ENCODE data around the gene HMGXB4. TPM values are rescaled to one million over a fixed set of nuclear protein-coding genes. Genes with fewer than 3 reads are reported as not detected.

Gene HMGXB4
- total and polyA plus RNA-seq, 2 of the 13 experiments (the other 11 are each of a cell fraction or from before 2014, with no cell fraction given): 13.9 to 16.3 TPM

- TF ChIP-seq ARID2 (CRISPR knock-in tag; IDR thresholded peaks at IDR 0.05; ENCODE audit: borderline replicate concordance) (no peak), TBP (CRISPR knock-in tag; IDR thresholded peaks at IDR 0.05) (peak; percentile 72; the same call in 1 of the 2 replicates), DR1 (CRISPR knock-in tag; IDR thresholded peaks at IDR 0.05) (no peak), ZNF124 (CRISPR knock-in tag; IDR thresholded peaks at IDR 0.05) (no peak), LCORL (IDR thresholded peaks at IDR 0.05) (no peak), LCORL (CRISPR knock-in tag; IDR thresholded peaks at IDR 0.05) (no peak), ETS1 (CRISPR knock-in tag; IDR thresholded peaks at IDR 0.05) (no peak), PRPF4 (IDR thresholded peaks at IDR 0.05; ENCODE audit: low read depth, low read length, poor library complexity, severe bottlenecking) (no peak), ZSCAN29 (CRISPR knock-in tag; conservative IDR thresholded peaks at IDR 0.05) (peak; percentile 76; the same call in 1 of the 2 replicates), ZBTB7A (CRISPR knock-in tag; IDR thresholded peaks at IDR 0.05) (no peak), STAT5B (CRISPR knock-in tag; IDR thresholded peaks at IDR 0.05) (no peak), CSRNP1 (CRISPR knock-in tag; IDR thresholded peaks at IDR 0.05) (no peak), ZNF512B (CRISPR knock-in tag; IDR thresholded peaks at IDR 0.05; ENCODE audit: borderline replicate concordance) (no peak)
- TF ChIP-seq, protein P1, sequence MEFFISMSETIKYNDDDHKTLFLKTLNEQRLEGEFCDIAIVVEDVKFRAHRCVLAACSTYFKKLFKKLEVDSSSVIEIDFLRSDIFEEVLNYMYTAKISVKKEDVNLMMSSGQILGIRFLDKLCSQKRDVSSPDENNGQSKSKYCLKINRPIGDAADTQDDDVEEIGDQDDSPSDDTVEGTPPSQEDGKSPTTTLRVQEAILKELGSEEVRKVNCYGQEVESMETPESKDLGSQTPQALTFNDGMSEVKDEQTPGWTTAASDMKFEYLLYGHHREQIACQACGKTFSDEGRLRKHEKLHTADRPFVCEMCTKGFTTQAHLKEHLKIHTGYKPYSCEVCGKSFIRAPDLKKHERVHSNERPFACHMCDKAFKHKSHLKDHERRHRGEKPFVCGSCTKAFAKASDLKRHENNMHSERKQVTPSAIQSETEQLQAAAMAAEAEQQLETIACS (CRISPR knock-in tag; IDR thresholded peaks at IDR 0.05): no peak
- TF ChIP-seq, protein P2, sequence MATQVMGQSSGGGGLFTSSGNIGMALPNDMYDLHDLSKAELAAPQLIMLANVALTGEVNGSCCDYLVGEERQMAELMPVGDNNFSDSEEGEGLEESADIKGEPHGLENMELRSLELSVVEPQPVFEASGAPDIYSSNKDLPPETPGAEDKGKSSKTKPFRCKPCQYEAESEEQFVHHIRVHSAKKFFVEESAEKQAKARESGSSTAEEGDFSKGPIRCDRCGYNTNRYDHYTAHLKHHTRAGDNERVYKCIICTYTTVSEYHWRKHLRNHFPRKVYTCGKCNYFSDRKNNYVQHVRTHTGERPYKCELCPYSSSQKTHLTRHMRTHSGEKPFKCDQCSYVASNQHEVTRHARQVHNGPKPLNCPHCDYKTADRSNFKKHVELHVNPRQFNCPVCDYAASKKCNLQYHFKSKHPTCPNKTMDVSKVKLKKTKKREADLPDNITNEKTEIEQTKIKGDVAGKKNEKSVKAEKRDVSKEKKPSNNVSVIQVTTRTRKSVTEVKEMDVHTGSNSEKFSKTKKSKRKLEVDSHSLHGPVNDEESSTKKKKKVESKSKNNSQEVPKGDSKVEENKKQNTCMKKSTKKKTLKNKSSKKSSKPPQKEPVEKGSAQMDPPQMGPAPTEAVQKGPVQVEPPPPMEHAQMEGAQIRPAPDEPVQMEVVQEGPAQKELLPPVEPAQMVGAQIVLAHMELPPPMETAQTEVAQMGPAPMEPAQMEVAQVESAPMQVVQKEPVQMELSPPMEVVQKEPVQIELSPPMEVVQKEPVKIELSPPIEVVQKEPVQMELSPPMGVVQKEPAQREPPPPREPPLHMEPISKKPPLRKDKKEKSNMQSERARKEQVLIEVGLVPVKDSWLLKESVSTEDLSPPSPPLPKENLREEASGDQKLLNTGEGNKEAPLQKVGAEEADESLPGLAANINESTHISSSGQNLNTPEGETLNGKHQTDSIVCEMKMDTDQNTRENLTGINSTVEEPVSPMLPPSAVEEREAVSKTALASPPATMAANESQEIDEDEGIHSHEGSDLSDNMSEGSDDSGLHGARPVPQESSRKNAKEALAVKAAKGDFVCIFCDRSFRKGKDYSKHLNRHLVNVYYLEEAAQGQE (IDR thresholded peaks at IDR 0.05; ENCODE audit: borderline replicate concordance in 1 of 2, low read depth in 1 of 2, low read length in 2 of 2): 0 out of 4 replicates have a peak, but pooled peaks of 1 of the 2 experiments have one; percentile 26
- TF ChIP-seq, protein P3, sequence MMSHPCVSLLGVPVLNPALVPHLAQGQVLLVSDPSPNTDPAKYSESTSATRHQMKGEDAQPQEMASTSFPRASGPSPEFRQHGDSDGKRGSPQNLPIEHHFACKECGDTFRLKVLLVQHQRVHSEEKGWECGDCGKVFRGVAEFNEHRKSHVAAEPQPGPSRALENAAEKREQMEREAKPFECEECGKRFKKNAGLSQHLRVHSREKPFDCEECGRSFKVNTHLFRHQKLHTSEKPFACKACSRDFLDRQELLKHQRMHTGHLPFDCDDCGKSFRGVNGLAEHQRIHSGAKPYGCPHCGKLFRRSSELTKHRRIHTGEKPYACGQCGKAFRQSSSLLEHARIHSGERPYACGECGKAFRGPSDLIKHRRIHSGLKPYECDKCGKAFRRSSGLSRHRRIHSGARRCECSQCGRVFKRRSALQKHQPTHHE (CRISPR knock-in tag; IDR thresholded peaks at IDR 0.05; ENCODE audit: borderline replicate concordance): no peak
These were observed 55.1 kb downstream of the HMGXB4 start (continued) for GRCh38 chr22:35312198-35313059.

All from HepG2 (cell line).